H1 (cell line): ENCODE results near the gene ST6GALNAC4. TPM values are rescaled to one million over a fixed set of nuclear protein-coding genes. Genes with fewer than 3 reads are reported as not detected.

ENCODE experiments used
- JUN ChIP-seq: IDR thresholded peaks from 2 replicates; pipeline ENCODE4 v1.6.1; 2011; ENCODE audit warnings: low read depth, mild to moderate bottlenecking, improper control_type of control experiment, low read length
- JUND ChIP-seq: IDR thresholded peaks from 2 replicates; pipeline ENCODE4 v1.6.1; 2011; ENCODE audit warnings: mild to moderate bottlenecking, improper control_type of control experiment, low read length
- NRF1 ChIP-seq: IDR thresholded peaks from 2 replicates; pipeline ENCODE4 v1.6.1; 2011; ENCODE audit warnings: mild to moderate bottlenecking, low read depth, low read length, improper control_type of control experiment
- SP2 ChIP-seq: IDR thresholded peaks from 2 replicates; pipeline ENCODE4 v1.6.1; 2012; ENCODE audit warnings: mild to moderate bottlenecking, low read length, inconsistent platforms
- TEAD4 ChIP-seq: IDR thresholded peaks from 2 replicates; pipeline ENCODE4 v1.6.1; 2012; ENCODE audit warnings: low read depth, low read length, inconsistent platforms, mixed read lengths
- YY1 ChIP-seq: IDR thresholded peaks from 2 replicates; pipeline ENCODE4 v1.6.1; 2011; ENCODE audit warnings: low read depth, mild to moderate bottlenecking, low read length
- polyA plus RNA-seq, 7 experiments: library from polyadenylated mRNA; depleted of rRNA in 3 of 7; stranded (reverse) in 5 of 7; unstranded in 2 of 7; fragments of >200 nt in 5 of 7; fragments of 200-250 nt in 2 of 7; gene quantifications; 1 replicate in 5 of 7; 2 replicates in 1 of 7; 4 replicates in 1 of 7; pipeline versions ENCODE4 v1.2.1 to v1.2.3, GENCODE V29; 2011 to 2013; ENCODE audit warnings: missing spikeins in 2 of 7, mixed read lengths in 2 of 7
- total RNA-seq: library from RNA; stranded (reverse); fragmentation: NEBNext Ultra II Directional; extraction: Animal tissue kit (Norgen Biotek cat#: 25700); gene quantifications from 2 replicates; pipeline ENCODE4 v1.2.1, GENCODE V29; 2021
- TF ChIP-seq, protein P1 (sequence below): IDR thresholded peaks from 2 replicates; pipeline ENCODE4 v1.6.1; 2012; ENCODE audit warnings: inconsistent platforms

The ST6GALNAC4 gene
- total and polyA plus RNA-seq, 2 of the 8 experiments (the other 6 are each of a cell fraction or from before 2014, with no cell fraction given), result 21.8 to 34.1 TPM

GRCh38 chr9:127916720-127917581 is at the start of gene ST6GALNAC4 (continued):
- TF ChIP-seq SP2 (no peak), NRF1 (peak; percentile 16; the same call in 1 of the 2 replicates), YY1 (0 out of 2 replicates have a peak, but pooled peaks have one; percentile 19), JUN (no peak), TEAD4 (0 out of 2 replicates have a peak, but pooled peaks have one; percentile 2), JUND (no peak)
- TF ChIP-seq, protein P1, sequence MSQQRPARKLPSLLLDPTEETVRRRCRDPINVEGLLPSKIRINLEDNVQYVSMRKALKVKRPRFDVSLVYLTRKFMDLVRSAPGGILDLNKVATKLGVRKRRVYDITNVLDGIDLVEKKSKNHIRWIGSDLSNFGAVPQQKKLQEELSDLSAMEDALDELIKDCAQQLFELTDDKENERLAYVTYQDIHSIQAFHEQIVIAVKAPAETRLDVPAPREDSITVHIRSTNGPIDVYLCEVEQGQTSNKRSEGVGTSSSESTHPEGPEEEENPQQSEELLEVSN, result no peak
- TF ChIP-seq, all 59 proteins: peak for 4
